ENCODE data around the gene PRKAG2.

Gene PRKAG2

GRCh38 chr7:151630851-151631569 lies 245.9 kb downstream of the PRKAG2 start:
- peak; percentile 70 for DNase-seq

- no peak for DNase-seq
Measured at GRCh38 chr7:151630358-151630757, 246.6 kb downstream of the PRKAG2 start.

GRCh38 chr7:151629713-151630272 lies 247.1 kb downstream of the PRKAG2 start:
- DNase-seq = no peak

GRCh38 chr7:151628846-151629604 lies 247.9 kb downstream of the PRKAG2 start:
- no peak for DNase-seq

- peak; percentile 73 for DNase-seq
Measured at GRCh38 chr7:151626422-151627115, 250.3 kb downstream of the PRKAG2 start.

- no peak for DNase-seq
Measured at GRCh38 chr7:151625606-151626005, 251.3 kb downstream of the PRKAG2 start.

- no peak for DNase-seq
Measured at GRCh38 chr7:151624246-151624928, 252.5 kb downstream of the PRKAG2 start.

- DNase-seq = peak; percentile 35
Measured at GRCh38 chr7:151623766-151624165, 253.1 kb downstream of the PRKAG2 start.

- DNase-seq = no peak
Measured at GRCh38 chr7:151621961-151622360, 255.0 kb downstream of the PRKAG2 start.

GRCh38 chr7:151616443-151617213 lies 260.3 kb downstream of the PRKAG2 start:
- no peak for DNase-seq

GRCh38 chr7:151615784-151616183 lies 261.1 kb downstream of the PRKAG2 start:
- no peak for DNase-seq

GRCh38 chr7:151615058-151615457 lies 261.9 kb downstream of the PRKAG2 start:
- DNase-seq = no peak

- no peak for DNase-seq
Measured at GRCh38 chr7:151614019-151614418, 262.9 kb downstream of the PRKAG2 start.

GRCh38 chr7:151611878-151612277 lies 265.0 kb downstream of the PRKAG2 start:
- DNase-seq = no peak

GRCh38 chr7:151611041-151611440 lies 265.9 kb downstream of the PRKAG2 start:
- DNase-seq = no peak

- DNase-seq = peak; percentile 24
Measured at GRCh38 chr7:151608031-151608551, 268.8 kb downstream of the PRKAG2 start.

GRCh38 chr7:151607464-151607867 lies 269.4 kb downstream of the PRKAG2 start:
- DNase-seq = no peak

GRCh38 chr7:151603951-151604350 lies 273.0 kb downstream of the PRKAG2 start:
- DNase-seq = no peak

GRCh38 chr7:151601521-151602305 lies 275.2 kb downstream of the PRKAG2 start:
- no peak for DNase-seq

GRCh38 chr7:151600331-151600730 lies 276.6 kb downstream of the PRKAG2 start:
- no peak for DNase-seq

Data from NCI-H69 (cell line).